22Rv1 (cell line): Measurements from ENCODE around the gene FUCA2.

ENCODE experiments used
- CTCF ChIP-seq: fragments of 450-650 bp; IDR thresholded peaks from 2 replicates; pipeline ENCODE4 v1.5.1; 2017; ENCODE audit warnings: mild to moderate bottlenecking
- ZFX ChIP-seq: fragments of 450-650 bp; IDR thresholded peaks from 2 replicates; pipeline ENCODE4 v1.6.1; 2017; ENCODE audit warnings: antibody characterized with exemption, borderline replicate concordance

DNA sequence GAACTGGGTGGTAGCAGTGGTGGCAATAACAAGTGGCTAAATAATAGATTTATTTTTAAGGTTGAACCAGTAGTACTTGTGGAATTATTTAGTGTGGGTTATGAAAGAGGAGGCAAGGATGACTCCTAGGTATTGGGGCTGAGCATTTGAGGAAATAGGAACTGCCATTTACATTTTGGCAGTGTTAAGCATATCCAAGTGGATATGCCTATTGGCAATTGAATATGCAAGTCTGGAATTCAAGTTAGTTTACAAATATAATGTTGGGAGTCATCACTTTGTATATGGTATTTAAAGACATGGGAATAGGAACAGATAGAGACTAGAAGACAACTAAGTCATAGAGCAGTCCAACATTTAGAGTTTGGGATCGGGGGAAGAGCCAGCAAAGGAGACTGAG lies 35.0 kb downstream of the FUCA2 start:
- TF ChIP-seq CTCF, result no peak
- TF ChIP-seq ZFX, result no peak
